NCI-H2196 treated with DMSO at 0.1 percent for 48 hours (cell line): ENCODE data around the gene C12orf56.
"Not testable (repeated sequence)": the region's sequence is repeated elsewhere in the genome, so short reads cannot be mapped to it uniquely, and the experiment has no call there.

Experiments used
- DNase-seq: peaks from one replicate; lab custom pipeline; 2025; ENCODE audit not compliant: unreplicated experiment; lab: John Stamatoyannopoulos, UW

The C12orf56 gene

GRCh38 chr12:64240781-64241180, 149.8 kb downstream of the C12orf56 start:
- no peak for DNase-seq

GRCh38 chr12:64237382-64237781, 153.2 kb downstream of the C12orf56 start:
- DNase-seq, result no peak

- no peak for DNase-seq
Observed at GRCh38 chr12:64236549-64236948, 154.0 kb downstream of the C12orf56 start.

- no peak for DNase-seq
Observed at GRCh38 chr12:64232196-64232595, 158.4 kb downstream of the C12orf56 start.

GRCh38 chr12:64229796-64230195, 160.8 kb downstream of the C12orf56 start:
- DNase-seq, result no peak

GRCh38 chr12:64229240-64229639, 161.3 kb downstream of the C12orf56 start:
- DNase-seq, result no peak

- DNase-seq, result no peak
Observed at GRCh38 chr12:64225626-64226025, 164.9 kb downstream of the C12orf56 start.

- DNase-seq, result peak; percentile 84
Observed at GRCh38 chr12:64222009-64222765, 168.4 kb downstream of the C12orf56 start, which contains the start of gene KICS2. KICS2 (minus strand) TSS chr12:64222296; CDS start chr12:64222237, 59 bp downstream.

- peak; percentile 77 for DNase-seq
Observed at GRCh38 chr12:64221651-64222008, 168.9 kb downstream of the C12orf56 start.

- DNase-seq, result no peak
Observed at GRCh38 chr12:64220046-64220445, 170.5 kb downstream of the C12orf56 start.

- DNase-seq, result no peak
Observed at GRCh38 chr12:64219145-64219544, 171.4 kb downstream of the C12orf56 start.

- DNase-seq, result no peak
Observed at GRCh38 chr12:64218597-64218996, 172.0 kb downstream of the C12orf56 start.

- not testable (repeated sequence) for DNase-seq
Observed at GRCh38 chr12:64217643-64218042, 172.9 kb downstream of the C12orf56 start.

GRCh38 chr12:64216239-64216638, 174.3 kb downstream of the C12orf56 start:
- DNase-seq, result no peak
